ENCODE data around the gene ZNF516. TPM values are rescaled to one million over a fixed set of nuclear protein-coding genes. Genes with fewer than 3 reads are reported as not detected.
A peak's percentile ranks its signal among the peaks of the same experiment; 100 is the strongest.

ZNF516 gene
- total and polyA plus RNA-seq, 8 donors = 5.4 to 21.3 (median 12.7) TPM

GRCh38 chr18:76384861-76385680 lies 110.0 kb downstream of the ZNF516 start:
- H3K9me3 ChIP-seq = no peaks in the 10 kb centered on the region
- no peak overlapping the region for H3K27ac ChIP-seq
- DNase-seq (peak in 1 of 6 donors; percentile 10), FAIRE-seq (no peak), ATAC-seq (no peak)
- H3K27me3 ChIP-seq = no peaks in the 10 kb centered on the region
- intact Hi-C loops (cut with DNase I) = no loop called here
- H3K4me1 ChIP-seq = peaks cover 0 to 1% (median 0%) of the 10 kb centered on the region in 3 donors
- H3K36me3 ChIP-seq = no peaks in the 10 kb centered on the region
- no peak overlapping the region for H3K4me3 ChIP-seq
- TF ChIP-seq CTCF (IDR thresholded peaks at IDR 0.05) = no peak
- 93 to 97% methylated on average over 35 of the region's 35 CpGs for WGBS, 2 donors

GRCh38 chr18:76384114-76384790 lies 110.8 kb downstream of the ZNF516 start:
- Histone ChIP-seq H3K4me3 (no peak overlapping the region), H3K4me1 (no peaks in the 10 kb centered on the region), H3K9me3 (no peaks in the 10 kb centered on the region), H3K27ac (no peak overlapping the region), H3K27me3 (no peaks in the 10 kb centered on the region), H3K36me3 (peaks cover 0 to under 1% (median 0%) of the 10 kb centered on the region in 3 donors)
- ATAC-seq (no peak), FAIRE-seq (no peak), DNase-seq (peak in 1 of 6 donors; percentile 7)
- WGBS, 2 donors = 90 to 97% methylated on average over 24 to 30 of the region's 30 CpGs
- no peak for TF ChIP-seq CTCF (IDR thresholded peaks at IDR 0.05)
- intact Hi-C loops (cut with DNase I) = no loop called here

- FAIRE-seq (no peak), ATAC-seq (no peak), DNase-seq (no peak)
- intact Hi-C loops (cut with DNase I) = no loop called here
- WGBS, 2 donors = 93 to 96% methylated on average over 13 of the region's 13 CpGs
- Histone ChIP-seq H3K27me3 (no peaks in the 10 kb centered on the region), H3K4me3 (no peak overlapping the region), H3K27ac (no peak overlapping the region), H3K4me1 (no peaks in the 10 kb centered on the region), H3K9me3 (no peaks in the 10 kb centered on the region), H3K36me3 (peaks cover 0 to 6% (median 5%) of the 10 kb centered on the region in 3 donors)
- no peak for TF ChIP-seq CTCF (IDR thresholded peaks at IDR 0.05)
Measured at GRCh38 chr18:76383636-76384035, 111.4 kb downstream of the ZNF516 start.

- intact Hi-C loops (cut with DNase I) = no loop called here
- H3K27ac ChIP-seq = no peak overlapping the region
- peaks cover 0 to 13% (median 5%) of the 10 kb centered on the region in 3 donors for H3K36me3 ChIP-seq
- ATAC-seq (no peak), FAIRE-seq (no peak), DNase-seq (no peak)
- H3K4me3 ChIP-seq = no peak overlapping the region
- 92 to 94% methylated on average over 8 of the region's 8 CpGs for WGBS, 2 donors
- H3K27me3 ChIP-seq = no peaks in the 10 kb centered on the region
- H3K9me3 ChIP-seq = no peaks in the 10 kb centered on the region
- H3K4me1 ChIP-seq = no peaks in the 10 kb centered on the region
- TF ChIP-seq CTCF (IDR thresholded peaks at IDR 0.05) = no peak
Measured at GRCh38 chr18:76382275-76382674, 112.8 kb downstream of the ZNF516 start.
